HG03066 (cell line): ENCODE data around the gene PDIA5.

Source experiments
- ATAC-seq: cut with Tn5 transposase; IDR thresholded peaks from one replicate; pipeline ENCODE4 v1.9.1; 2021; ENCODE audit warnings: low read depth; ENCODE audit not compliant: unreplicated experiment

The PDIA5 gene

DNA sequence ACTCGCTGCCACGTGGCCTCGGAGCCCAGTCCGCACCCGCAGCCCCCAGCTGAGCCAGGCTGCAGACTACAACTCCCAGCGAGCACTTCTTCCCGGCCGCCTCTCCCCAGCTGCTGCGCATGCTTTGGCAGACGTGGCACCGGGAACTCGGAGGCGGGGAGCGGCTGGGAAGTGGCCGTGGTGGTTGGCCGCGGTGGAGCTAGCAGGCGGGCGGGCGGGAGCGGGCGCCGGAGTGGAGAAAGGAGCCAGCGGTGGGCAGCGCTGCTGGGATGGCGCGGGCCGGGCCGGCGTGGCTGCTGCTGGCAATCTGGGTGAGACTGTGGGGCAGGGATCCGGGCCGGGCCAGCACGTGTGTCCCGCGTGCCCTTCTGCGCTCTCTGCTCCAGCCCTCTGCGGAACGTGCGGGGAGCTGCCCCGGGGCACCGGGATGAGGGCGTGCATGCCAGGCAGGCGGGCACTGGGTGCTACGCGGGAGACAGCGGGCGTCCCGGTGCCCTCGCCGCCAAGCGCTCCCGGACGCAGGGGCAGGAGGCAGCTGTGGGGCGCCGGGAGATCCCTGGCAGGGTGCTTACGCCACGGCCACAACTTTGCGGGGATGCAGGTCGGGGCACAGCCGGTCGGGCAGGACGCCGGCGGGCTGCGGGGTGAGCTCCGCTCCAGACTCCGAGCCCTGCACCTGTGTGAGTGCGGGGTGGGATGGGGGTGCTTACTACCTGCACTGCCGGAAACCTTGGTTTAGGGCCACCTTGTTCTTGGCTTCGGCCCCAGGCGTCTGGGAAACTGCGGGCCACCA is at the start of gene PDIA5:
TSS of gene PDIA5 (plus strand) at position 130 of the 793 bp plus-strand sequence. CDS start at position 270, 140 bp downstream.
- peak; percentile 86 for ATAC-seq

DNA sequence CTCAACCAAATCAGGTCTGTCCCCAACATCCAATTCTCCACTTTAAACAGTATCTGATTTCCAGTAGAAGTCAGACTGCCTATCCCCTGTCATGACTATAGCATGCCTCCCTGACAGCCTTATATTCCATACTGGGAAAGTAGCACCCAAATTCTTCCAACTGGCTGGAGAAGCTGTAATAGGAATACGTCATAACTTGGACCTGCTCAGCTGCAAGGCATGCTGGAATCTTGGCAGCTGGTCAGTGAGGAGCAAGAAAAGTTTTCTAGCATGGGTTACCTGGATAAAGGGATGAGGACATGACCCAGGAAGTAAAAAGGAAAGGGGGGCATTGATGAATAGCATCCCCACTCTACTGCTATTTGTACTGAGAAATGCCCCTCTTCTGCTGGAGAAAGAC is 48.1 kb upstream of the PDIA5 start:
- no peak for ATAC-seq

DNA sequence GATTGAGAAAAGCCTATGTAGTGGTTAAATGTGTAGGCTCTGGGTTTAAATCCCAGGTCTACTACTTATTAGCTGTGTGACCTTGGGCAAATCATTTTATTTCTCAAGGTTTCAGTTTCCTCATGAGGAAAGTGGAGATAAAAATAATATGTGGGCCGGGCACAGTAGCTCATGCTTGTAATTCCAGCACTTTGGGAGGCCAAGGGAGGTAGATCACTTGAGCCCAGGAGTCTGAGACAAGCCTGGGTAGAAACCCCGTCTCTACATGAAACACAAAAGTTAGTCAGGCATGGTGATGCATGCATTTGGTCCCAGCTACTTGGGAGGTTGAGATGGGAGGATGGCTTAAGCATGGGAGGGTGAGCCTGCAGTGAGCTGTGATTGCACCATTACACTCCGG is 47.7 kb upstream of the PDIA5 start:
- ATAC-seq: no peak

DNA sequence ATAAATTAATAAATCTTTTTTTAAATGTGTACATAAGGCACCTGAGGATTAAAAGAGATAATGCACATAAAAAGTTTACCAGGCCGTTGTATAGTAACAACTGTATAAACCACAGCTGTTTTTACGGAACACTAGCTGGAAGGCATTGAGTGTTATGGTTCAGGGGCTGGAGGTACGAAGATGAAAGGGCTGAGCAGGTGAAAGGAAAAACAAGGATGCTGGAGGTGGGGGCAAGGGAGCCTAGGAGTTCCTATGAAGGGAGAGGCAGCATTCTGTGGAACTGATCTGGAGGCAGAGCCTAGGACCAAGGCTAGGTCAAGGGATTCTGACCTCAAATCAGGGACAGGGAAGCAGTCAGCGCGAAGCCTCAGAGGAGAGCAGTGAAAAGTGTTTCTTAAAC is 47.2 kb upstream of the PDIA5 start:
- ATAC-seq: no peak

DNA sequence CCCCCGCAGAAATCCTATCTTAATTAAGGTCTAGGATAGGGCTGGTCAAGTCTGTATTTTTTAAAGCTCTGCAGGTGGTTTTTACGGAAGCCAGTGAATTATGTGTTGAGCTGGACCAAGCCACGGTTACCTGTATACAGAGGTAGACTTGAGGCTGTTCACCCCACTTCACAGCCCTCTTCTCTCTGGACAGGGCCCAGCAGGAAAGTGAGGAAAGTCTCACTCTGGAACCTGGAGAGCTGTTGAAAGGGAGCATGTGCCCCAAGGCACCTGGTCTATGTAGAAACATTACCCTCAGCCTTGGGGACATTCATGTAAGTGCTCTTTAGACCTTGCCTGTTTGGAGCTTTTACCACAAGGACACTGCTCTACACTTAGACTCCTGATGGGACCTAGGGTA is 46.1 kb upstream of the PDIA5 start:
- no peak for ATAC-seq

DNA sequence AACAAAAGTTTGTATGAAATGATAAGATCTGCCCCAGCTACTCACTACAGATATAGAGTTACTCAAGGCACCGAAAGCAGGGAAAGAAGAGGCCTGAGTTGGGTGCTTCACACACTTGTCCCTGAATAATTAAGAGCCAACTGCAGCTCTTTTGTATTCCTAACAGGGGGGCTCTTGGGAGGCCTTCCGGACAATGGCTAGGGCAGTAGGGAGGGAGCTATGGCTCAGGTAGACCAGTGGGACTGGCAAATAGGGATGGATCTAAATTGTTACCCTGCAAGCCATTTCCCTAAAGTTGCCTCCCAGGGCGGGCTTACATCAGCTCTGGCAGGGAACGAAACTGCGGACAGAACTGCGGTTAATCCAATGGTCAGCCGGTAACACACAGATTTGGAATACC is 45.4 kb upstream of the PDIA5 start:
- no peak for ATAC-seq

DNA sequence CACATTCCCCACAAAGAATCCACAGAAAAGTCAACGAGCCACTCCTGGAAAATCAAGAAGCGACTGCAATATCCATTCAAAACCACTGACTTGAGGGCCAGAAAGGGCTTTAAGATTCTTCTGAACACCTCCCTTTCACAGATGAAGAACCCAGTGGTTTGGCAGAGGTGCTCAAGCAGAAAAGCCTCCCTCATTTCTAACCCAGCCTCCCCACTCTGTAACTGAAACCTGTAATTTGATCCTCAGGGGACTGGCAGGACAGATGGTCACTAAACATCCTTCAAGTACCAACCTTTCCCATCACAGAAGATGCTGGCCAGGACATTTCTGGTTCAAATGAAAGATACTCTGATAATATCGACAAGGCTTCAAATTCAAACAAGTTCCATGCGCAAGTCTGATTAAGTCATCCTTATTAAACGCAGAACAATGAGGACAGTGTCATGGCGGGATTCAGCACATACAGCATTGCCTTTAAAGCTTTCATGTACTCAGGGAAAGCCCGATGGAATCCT is 44.8 kb upstream of the PDIA5 start:
- ATAC-seq: no peak

DNA sequence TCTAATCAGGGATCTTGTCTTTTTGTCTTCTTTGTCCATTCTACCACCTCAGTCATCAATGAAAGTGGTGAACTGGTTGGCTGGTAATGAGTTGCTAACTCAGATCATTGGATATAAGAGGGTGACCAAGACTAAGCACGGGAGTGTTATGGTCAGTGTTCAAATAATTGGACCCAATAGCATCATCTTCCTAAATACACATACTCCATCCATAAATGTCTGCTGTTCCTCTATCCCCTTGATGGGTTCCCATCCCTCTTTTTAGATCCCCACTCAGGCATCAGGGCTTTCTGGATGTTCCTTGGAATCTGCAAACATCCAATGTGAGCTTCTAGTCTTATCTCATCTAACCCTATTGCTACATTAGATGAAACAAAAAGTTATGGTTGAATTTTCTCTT is 42.8 kb upstream of the PDIA5 start:
- no peak for ATAC-seq

DNA sequence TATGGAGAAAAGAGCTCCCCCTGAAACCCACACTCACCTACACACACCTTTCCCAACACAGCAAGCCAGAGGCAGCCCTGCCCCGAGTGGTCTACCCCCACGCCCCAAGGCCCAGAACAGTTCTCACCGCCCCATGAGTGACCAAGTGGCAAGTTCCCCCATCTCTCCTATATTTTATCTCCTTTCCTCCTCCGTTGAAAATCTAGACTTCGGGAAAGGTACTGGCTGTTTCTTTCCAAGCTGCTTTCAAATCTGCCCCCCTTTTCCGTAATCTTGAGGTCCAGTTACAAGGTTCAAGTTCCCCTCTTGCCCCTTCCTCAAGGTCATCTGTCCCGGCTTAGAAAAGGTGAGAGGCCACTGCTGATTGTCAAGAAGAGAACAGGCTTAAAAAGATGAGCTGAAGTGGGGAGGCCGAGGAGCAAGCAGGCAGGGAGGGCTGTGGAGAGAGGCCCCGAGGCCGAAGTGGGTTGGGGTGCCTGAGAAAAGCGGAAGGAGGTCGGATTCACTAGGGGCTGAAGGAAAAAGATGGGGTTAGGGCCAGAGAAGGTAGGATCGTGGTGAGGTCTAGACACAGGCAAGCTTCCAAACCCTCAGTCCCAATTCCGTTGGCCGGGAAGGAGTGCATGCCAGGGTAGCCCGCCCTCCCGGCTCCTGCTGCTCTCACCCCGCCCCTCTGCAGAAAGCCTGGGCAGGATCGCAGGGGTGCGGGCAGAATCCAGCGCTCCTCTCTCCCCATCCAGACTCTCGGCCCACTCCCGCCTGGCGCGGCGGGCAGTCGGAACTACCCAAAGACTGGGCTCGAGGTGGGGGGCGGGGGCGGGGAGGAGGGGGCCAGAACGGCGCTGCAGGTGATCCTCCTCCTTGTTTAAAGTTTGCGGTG is 40.9 kb upstream of the PDIA5 start:
- no peak for ATAC-seq

DNA sequence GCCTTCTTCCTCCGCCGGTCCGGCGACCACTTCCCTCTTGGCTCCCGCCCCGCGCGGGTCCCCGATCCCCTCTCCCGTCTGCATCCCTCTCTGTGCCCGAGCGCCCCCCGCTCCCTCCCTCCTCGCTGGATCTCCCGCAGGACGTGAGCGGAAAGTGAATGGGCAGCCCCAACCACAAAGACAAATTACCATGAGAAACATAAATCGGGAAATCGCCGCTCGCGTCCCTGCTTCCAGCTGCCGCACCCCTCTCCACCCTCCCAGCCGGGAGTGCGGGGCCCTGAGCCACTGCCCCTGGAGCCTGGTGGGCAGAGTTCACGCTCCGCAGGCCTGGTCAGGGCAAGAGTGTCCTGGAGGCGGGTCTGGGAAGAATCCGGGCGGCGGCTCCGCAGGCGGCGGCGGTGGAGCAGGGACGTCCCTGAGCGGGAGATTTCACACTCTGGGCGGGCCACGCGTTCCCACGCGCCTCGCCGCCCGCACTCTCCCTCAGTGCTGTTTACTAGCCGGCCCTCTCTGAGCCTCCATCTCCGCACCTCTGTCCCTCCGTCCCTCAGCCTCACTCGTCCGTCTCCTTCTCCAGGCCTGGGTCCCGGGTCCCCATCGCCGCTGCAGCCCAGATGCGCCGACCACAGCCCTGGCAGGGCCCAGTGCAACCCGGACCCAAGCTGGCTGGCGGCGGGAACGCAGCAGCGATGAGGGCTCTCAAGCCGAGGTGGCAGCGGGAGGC is 40.1 kb upstream of the PDIA5 start:
- ATAC-seq: no peak

DNA sequence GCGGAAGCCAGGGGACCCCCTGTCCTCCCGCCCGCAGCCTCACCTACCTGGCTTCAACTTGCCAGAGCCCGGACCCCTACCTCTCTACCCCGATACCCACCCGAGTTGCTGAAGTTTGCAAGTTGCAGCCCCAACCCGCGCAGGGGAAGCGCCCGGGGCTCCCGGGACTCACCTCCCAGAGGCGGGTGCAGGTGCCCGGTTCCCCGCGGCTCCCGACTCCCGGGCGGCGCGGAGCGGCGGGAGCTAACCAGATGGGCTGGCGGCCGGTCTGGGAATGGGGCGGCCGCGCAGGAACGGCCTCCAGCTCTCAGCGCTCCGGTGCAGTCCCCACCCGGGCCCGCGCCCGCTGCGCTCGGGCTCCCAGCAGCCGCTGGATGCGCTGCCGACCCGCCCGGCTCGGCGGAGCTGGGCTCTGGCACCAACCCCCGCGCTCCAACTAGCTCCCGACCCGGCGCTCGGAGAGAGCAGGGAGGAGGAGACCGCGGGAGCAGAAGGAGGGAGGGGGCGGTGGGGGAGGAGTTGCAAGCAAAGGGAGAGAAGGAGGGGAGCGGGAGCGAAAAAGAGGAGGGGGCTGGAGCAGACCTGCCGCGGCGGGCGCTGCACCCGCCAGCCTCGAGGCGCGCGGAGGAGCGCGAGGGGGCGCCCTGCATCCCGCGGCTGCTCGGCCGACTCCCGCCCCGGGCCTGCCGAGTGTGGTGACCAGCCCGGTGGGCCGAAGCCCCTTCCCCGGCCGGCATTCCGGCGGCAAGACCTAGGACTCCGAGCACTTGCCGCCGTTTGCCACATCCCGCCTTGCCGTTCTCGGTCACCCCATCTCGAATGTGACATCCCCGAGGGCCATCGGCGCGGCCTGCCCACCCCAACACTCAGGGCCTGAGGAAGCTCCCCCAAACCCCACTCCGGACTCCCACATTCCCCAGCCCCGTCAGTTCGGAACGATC is 39.3 kb upstream of the PDIA5 start, which contains the start of gene SEMA5B:
TSS of gene SEMA5B (minus strand) at position 472 of the 941 bp plus-strand sequence. CDS start 66,500 bp downstream, outside the sequence.
- no peak for ATAC-seq

DNA sequence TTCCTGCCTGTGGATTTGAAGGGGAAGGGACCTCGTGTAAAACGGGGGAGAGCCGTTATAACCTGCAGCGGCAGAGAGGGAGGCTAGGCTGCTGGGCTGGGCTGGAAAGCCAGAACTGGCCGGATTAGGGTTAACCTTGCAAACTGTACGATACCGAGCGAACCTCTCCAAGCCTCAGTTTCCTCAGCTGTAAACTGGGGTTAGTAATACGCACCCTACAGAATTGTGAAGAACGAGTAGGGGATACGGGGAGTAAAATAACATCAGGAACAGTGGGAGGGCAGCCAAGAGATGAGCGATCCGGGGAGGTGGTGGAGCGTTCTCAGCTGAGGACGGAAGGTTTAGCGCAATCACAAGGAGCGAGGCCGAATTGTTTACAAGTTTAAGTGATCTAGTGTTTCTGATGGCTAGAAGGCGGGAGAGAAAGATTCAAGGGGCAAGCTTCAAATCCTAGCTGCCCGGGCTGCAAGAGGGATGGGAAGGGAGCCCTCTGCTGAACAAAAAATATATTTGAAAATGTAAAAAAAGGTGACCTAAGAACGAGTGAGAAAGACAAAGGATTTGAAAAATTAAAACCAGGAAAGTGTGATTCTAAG is 38.5 kb upstream of the PDIA5 start:
- ATAC-seq: no peak

DNA sequence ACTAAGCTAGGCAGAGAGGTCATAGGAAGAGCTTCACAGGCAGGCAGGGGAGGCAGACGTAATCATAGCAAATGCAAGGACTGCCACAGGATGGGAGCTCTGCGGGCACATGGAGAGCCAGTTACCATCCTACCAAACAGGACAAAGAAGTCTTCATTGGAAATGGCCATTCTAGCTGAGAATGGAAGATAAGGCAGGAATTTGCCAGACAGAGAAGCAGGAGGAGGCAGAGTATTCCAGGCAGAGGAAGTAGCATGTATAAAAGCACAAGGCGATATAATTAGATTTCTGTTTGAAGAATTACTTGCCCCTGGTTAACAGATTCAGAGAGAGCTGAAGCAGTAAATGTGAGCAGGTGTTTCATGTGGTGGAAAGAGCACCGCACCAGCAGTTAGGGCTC is 35.8 kb upstream of the PDIA5 start:
- no peak for ATAC-seq

DNA sequence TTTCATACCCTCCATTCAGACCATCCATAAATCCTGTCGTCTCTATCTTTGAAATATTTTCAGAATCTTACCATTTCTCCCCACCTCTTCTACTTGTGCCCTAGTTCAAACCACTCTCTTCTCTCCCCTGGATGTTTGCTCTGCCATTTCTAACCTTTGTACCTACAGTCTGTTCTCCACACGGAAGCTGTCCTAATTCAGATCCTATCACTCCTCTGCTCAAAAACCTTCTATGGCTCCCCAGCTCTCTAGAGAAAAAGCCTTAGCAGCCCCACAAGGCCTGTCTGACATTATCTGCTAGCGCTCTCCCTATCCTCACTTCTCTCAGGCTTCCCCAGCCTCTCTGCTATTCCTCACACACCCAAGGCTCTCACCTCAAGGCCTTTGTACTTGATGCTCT is 34.8 kb upstream of the PDIA5 start:
- ATAC-seq: no peak

DNA sequence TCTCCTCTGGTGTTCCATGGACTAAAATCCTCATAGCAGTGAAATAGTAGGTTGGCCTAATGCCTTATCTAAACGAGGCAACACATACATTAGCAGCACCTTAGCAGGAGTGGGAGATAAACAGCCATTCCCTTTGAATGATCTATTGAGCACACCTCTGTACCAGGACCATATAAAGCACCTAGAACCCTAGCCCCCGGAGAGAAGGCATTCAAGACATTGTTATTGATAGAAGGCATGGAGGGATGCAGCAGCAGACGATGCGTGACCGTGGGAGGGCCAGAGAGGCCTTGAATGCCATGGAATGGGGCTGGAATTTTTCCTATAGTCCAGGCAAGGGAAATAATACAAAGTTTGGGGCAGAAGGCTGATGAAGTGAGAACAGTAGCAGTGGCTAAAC is 32.7 kb upstream of the PDIA5 start:
- no peak for ATAC-seq

DNA sequence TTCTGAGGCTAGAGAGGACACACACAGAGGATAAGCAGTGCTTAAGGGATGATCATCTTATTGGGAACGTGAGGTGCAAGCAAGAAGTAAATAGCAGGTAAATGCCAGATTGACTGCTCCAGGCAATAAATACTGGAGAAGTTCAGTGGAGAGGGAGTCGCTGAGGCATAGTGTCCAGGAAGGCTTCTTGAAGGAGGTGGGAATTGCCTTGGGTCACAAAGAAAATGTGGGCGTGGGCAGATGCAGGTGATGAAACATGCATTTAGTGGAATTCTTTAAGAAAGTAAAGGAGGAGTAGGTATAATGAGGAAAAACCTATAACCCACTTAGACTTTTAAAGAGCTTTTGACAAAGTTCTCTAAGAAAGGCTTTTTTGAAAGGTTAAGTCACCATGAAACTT is 31.8 kb upstream of the PDIA5 start:
- ATAC-seq: no peak

DNA sequence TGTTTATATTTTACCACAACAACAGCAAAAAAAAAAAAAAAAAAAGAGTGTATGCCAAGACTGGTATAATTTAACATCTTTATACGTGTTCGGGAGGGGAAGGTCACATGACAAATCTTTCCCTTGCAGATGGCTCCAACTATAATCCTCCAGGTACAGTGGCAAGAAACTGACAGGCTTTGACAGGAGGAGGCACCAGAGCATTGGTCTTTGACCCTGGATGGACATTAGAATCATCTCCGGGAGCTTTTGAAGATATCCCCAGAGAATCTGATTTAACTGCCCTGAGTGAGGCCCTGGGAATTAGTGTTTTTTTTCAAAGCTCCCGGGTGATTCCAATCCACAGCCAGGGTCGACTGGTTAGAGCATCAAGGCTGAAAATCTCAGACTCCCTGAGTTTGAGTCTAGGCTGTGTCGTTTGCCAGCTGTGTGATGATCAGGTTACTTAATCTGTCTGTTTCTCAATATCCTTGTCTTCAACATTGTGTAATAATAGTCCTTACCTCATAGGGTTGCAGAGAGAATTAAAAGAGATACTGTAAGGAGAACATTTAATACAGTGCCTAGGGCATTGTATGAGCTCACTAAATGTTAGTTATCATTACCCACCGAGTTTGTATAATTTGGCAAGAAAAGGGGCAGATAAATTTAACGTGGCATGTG is 30.3 kb upstream of the PDIA5 start:
- ATAC-seq: no peak

DNA sequence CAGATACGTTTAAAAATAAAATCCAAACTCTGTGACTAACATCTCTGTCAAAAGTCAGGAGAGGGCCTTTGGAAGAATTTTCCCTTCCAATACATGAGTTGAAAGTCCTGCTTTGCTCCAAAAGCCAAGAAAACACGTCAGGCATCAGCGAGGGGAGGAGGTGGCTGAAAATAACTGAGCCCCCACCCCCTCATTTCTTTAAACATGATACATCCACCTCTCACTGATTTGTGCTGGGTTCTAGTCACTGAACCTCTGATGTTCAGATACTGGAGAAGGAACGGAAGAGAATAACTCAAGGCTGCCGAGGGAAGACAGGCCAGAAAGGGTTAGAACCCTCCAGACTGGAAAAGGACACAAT is 29.8 kb upstream of the PDIA5 start:
- ATAC-seq: no peak

DNA sequence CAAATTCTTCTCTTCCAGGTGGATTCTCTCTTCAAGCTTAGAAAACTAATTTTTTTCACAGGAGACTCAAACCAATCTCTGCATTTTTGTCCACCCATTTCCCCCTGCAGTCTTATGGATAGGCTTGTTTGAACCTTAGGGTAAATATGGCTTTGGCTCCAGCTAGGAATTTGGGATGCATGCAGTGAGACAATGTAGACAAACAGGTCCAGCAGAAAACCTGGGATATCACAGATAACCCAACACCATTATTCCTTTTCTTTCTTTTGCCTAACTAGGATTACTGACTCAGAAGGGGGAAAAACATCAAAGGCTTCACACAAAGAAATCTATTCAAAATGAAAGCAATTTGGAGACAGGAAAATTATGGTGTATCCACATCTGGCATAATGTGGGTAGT is 28.1 kb upstream of the PDIA5 start:
- ATAC-seq: no peak
